Ramos (cell line): Measurements from ENCODE around the gene FAM193B.
"Not testable (repeated sequence)": the region's sequence is repeated elsewhere in the genome, so short reads cannot be mapped to it uniquely, and the experiment has no call there.

Experiments
- in situ Hi-C: fragments of 300-500 bp; cut with MboI; formaldehyde crosslinking; loops from one replicate; pipeline ENCODE4 v1.14.3; 2022; ENCODE audit warnings: low sequenced_read_pairs; ENCODE audit not compliant: unreplicated experiment

The FAM193B gene

GRCh38 chr5:177540438-177540837 is 13.9 kb downstream of the FAM193B start:
- in situ Hi-C loops = no loop called here

- in situ Hi-C loops = no loop called here
These were observed 15.0 kb downstream of the FAM193B start for GRCh38 chr5:177539411-177539810.

DNA sequence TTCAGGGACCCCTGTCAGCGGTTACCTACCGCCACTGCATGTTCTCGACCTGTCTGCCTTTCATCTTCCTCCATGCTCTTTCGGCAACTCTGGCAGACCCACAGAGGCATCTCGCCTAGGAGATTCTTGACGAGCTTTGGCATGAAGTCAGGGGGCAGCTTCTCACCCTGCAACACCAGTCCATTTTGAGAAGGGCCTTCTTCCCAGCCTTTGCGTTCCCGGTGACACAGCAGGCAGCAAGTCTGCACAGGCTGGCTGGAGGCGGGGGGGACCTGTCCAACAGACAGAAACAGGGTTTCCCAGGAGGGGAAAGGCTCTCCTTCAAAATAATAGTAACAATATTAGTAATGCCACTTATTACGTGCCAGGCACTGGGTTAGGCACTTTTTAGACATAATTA is 15.5 kb downstream of the FAM193B start:
- in situ Hi-C loops = no loop called here

DNA sequence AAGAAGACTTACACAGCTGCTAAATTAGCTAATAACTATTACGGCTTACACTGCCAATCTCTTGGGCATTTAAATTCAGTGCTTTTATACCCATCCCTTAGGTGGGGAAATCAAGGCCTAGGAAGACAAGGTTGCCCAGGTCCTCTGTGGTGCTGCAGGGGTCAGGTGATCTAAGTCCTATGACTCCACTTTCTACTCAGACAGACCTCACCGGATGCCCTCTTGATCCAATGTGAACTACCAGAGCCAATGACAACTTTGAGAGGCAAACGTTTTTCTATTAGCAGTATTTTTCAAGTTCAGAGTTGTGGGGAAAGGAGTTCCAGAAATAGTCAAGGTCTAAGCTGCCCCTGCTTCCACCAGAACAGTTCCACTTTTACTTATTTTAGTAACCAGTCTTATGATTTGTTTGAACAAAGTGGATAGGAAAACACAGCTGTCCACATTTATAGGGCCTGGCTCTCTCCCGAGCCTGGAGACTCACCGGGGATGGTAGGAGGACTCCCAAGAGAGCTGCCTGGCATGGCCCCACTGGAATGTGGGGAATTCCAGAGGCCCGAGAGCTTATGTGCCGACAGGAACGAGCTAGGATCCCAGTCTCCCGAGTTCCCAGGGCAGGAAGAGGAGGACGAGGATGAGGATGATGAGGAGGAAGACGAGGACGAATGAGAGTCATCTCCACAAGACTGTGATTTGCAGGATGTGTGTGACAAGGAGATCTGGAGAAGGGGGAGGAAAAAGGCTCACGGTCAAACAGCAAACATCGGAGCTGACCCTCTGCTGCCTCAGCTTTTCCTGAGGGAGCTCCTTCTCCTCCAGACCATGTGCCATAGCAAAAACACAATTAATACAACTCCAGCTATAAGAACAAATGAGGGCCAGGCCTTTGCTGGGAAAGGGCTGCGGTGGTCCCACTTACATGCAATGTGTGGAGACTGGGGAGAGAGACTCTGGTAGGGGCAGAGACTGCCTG is 16.7 kb downstream of the FAM193B start:
- in situ Hi-C loops = no loop called here

DNA sequence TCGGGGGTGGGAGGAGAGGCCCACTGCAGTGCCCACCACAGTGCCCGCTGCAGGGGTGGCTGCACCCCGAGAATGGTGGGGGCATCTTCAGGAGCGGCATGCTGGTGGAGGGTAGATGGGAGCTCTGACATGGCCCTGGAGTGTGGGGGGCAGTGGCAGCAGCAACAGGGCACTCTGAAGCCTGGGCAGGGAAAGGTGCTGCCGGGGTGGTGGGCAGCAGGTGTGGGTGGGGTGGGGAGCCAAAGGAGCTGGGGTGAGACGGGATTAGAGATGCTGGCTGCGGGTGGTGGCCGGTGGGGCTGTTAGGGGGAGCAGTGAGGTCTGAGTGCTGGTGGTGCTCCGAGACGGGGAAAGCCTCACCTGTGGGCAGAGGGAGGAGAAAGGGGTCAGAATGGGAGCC is 18.0 kb downstream of the FAM193B start:
- in situ Hi-C loops = no loop called here

DNA sequence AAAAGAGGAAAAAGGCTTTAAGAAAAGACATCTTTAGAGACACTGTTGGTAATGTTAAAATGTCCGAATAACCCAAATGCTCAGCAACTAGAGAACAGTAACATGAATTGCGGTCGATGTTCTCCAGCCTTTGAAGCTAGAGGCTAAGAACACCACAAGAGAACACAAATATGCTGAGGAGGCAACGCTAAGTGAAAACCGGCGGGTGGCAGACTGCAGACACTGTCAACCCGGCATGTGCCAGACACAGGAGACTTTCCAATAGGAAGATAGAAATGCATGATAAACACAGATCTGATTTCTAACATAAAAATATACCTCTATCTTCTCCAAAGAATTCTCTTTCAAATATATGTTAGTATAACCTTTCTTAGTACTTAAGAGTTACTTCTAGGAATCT is 19.2 kb downstream of the FAM193B start:
- in situ Hi-C loops = no loop called here

GRCh38 chr5:177534433-177534832 is 19.9 kb downstream of the FAM193B start:
- in situ Hi-C loops = not testable (repeated sequence)

GRCh38 chr5:177531209-177531940 is 23.0 kb downstream of the FAM193B start:
- in situ Hi-C loops = no loop called here

DNA sequence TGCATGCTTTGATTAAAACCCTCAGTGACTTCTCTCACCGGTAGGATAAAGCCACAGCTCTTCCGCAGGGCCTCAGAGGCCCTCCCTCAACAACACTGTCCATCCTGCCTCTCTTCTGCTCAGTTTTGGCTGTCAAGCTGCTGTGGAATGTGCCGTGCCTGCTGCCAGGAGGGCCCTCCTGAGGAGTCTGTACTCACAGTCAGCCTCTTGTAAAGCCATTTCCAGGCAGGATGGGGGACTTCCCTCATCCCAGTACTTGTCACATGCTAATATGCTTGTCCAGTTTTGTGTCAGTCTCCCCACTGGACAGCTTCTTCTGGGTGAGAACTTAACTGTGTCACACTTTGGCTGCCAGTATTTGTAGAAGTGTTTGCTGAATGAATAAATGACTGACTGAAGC is 23.7 kb downstream of the FAM193B start:
- in situ Hi-C loops = no loop called here

DNA sequence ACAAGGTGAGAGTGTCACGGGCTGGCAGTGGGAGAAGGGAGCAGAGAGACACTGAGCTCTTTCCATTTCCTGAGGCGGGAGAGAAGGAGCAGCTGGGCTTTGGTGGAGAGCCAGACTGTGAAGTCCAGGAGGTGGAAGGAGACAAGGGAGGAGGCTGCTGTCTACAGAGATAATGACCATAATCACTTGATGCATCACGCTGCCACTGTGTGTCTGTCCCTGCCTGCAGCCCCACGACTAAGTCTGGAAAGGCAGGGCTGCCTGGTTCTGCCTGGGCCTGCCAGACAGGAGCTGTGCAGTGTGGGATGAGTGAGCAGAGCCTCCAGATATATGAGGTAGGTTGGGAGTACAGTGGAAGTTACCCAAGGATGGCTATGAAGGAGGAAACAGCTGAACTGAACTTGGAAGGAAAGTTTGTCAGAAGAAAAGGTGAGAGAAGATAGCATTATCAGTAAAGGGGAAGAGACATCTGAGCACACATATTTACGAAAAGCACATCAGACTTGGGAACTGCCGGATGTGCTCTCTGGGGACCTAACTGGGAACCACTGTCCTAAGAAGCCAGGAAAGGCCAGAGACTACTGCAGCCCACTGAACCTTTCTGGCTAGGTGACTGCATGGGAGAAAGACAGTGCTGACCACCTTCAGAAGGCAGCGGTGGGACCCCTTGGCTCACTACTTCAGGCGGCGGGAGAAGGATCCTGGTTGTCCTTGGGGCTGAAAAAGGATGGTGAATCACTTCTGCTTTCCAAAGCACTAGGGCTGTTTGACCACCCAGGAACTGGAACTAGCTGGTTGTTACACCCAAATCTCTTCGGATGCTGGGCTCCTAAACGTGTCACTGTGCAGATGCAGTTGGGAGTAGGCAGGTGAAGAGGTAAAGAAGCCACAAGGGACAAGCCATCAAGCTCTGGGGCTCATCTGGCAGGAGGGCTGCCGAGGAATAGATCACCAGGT is 24.8 kb downstream of the FAM193B start:
- in situ Hi-C loops = no loop called here

DNA sequence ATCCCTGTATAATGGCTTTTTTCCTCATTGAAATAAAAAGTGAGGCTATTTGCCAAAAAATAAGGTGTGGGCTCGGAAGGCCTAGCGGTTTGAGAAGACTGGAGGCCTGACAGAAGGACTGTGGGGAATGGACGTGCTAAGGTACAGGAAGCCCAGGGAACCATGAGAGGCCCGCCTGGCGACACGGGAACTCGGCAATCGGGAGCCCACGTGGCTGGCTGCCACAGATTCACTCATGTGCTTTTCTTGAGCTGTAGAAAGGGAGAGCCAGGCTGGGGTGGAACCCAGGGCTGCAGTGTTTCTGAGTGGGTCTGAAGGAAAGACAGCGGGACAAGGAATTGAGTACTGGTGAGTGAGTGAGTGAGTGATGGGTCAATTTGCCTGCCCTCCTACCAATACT is 25.7 kb downstream of the FAM193B start:
- in situ Hi-C loops = no loop called here

DNA sequence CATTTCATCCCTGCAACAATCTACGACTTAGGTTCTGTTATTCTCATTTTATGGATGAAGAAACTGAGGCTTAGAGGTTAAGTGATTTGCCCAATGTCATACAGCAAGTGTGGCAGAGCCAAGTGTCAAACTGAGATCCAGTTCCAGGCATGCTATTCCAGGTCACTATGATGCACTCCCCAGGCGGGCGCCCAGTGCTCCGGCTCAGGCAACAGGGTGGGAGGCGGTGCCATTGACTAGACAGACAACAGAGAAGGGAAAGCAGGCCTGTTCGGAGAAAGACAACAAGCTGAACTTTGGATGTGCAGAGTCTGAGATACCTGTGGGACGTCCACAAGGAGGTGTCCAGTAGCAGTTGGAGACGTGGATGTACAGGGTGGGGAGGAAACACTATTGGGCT is 26.8 kb downstream of the FAM193B start:
- in situ Hi-C loops = no loop called here

GRCh38 chr5:177526791-177527190 is 27.6 kb downstream of the FAM193B start:
- in situ Hi-C loops = no loop called here

GRCh38 chr5:177526191-177526590 is 28.2 kb downstream of the FAM193B start:
- in situ Hi-C loops = no loop called here

DNA sequence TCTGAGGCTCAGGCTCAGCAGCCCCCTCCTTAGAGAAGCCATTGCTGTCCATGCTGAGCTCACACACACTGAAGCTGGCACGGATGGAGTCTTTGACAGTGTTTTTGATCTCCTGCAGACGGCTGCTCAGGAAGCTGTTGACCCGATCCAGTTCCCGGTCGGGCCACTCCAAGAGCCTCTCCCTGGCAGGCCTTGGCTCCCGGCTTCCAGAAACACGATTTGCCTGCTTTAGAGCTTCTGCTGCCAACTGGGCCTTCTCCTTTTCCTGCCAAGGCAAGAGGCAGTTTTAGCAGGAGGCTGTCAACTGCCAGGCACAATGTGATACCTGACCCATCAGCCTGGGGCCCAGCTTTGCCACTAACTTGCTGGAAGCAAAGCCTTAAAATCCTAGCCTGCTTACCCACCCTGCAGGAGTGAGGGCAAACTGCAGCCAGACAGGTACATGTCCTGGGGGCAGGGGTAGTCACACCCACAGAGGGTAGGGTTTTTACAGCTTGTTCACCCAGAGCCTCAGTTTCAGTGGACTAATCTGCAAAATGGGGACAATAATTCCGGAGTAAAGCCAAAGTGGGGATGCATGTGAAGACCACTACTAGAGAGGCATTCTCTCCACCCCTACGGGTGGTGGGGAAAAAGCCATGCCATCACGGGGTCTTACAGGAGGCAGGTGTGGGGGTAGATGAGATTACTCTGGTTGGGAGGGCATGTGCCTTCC is 29.3 kb downstream of the FAM193B start:
- in situ Hi-C loops = no loop called here

DNA sequence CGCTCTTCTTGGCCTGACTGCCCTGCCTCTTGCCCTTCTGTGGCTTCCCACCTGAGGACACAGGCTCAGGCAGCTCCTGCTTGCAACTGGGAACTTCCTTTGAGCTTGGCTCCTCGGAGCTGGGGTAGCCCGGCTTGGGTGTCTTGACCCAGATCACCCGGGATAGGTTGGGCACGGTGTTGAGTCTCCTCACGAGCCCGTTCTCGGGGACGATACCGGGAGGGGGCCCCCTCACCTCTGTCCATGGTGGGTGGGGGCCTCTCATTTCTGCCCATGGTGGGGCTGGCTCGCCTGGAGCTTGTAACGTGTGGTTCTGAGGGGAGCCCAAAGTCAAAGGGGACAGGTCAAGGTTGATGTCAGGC is 29.8 kb downstream of the FAM193B start:
- in situ Hi-C loops = no loop called here

GRCh38 chr5:177523711-177524538 is 30.4 kb downstream of the FAM193B start:
- in situ Hi-C loops = no loop called here

- in situ Hi-C loops = no loop called here
These were observed 33.3 kb downstream of the FAM193B start for GRCh38 chr5:177520916-177521513.

- in situ Hi-C loops = no loop called here
These were observed 34.1 kb downstream of the FAM193B start for GRCh38 chr5:177520271-177520670.
